K562 (cell line): ENCODE results near the gene HSD17B3. TPM values are rescaled to one million over a fixed set of nuclear protein-coding genes. Genes with fewer than 3 reads are reported as not detected.

Source experiments
- polyA plus RNA-seq, 8 experiments: library from polyadenylated mRNA; depleted of rRNA in 4 of 8; stranded (reverse) in 5 of 8; unstranded in 3 of 8; fragments of >200 nt; fragmentation: Nextera tagmentation in 2 of 8; fragmentation: Illumina TruSeq in 1 of 8; extraction: Ambion mirVana in 2 of 8; extraction: Trizol in 1 of 8; gene quantifications; 2 replicates each; pipeline versions ENCODE4 v1.2.1 to v1.2.3, GENCODE V29; 2011 to 2014; ENCODE audit warnings: inconsistent platforms in 1 of 8, missing spikeins in 1 of 8
- total RNA-seq, 7 experiments: library from RNA; depleted of rRNA in 6 of 7; stranded (reverse); fragments of >200 nt in 6 of 7; fragmentation: Illumina TruSeq in 2 of 7; extraction: Trizol in 2 of 7; gene quantifications; 2 replicates each; pipeline versions ENCODE4 v1.2.1 to v1.2.3, GENCODE V29; 2011 to 2021; ENCODE audit warnings: low replicate concordance in 1 of 7
- TF ChIP-seq, protein P1 (sequence below): sonication (generic); formaldehyde crosslinking; IDR thresholded peaks from 2 replicates; pipeline ENCODE4 v1.8.1; 2023; ENCODE audit warnings: missing genetic modification reagents, mild to moderate bottlenecking, borderline replicate concordance
- TF ChIP-seq, protein P2 (sequence below): fragments of 450-650 bp; formaldehyde crosslinking; IDR thresholded peaks from 2 replicates; pipeline ENCODE4 v1.4.0; 2020; ENCODE audit warnings: mild to moderate bottlenecking, moderate library complexity
- TF ChIP-seq, protein P3 (sequence below): fragments of 250-450 bp; sonication (Bioruptor Pico); IDR thresholded peaks from 2 replicates; pipeline ENCODE4 v1.4.0; 2020; ENCODE audit warnings: borderline replicate concordance

Gene HSD17B3
- total and polyA plus RNA-seq, 9 of the 15 experiments (the other 6 are each of a cell fraction or from before 2014, with no cell fraction given), result not detected

DNA sequence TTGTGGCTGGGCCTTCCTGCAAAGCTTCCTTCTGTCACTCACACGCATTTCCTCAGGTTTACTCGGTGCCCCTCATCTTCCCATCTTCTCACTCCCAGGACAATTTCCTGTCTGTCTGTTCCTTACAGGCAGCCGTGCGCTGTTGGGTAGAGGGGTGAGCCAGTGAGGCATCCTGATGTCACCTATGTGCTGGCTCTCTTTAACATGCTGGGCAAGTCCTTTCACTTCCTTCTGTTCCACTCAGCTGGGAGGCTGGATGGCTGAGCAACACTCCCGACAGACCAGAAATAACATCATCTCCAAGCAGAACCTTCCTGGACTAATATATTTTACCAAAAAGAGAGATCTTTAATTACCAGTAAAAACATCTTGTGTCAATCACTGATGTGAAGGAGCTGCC, 103.0 kb downstream of the HSD17B3 start (continued):
- TF ChIP-seq, protein P1, sequence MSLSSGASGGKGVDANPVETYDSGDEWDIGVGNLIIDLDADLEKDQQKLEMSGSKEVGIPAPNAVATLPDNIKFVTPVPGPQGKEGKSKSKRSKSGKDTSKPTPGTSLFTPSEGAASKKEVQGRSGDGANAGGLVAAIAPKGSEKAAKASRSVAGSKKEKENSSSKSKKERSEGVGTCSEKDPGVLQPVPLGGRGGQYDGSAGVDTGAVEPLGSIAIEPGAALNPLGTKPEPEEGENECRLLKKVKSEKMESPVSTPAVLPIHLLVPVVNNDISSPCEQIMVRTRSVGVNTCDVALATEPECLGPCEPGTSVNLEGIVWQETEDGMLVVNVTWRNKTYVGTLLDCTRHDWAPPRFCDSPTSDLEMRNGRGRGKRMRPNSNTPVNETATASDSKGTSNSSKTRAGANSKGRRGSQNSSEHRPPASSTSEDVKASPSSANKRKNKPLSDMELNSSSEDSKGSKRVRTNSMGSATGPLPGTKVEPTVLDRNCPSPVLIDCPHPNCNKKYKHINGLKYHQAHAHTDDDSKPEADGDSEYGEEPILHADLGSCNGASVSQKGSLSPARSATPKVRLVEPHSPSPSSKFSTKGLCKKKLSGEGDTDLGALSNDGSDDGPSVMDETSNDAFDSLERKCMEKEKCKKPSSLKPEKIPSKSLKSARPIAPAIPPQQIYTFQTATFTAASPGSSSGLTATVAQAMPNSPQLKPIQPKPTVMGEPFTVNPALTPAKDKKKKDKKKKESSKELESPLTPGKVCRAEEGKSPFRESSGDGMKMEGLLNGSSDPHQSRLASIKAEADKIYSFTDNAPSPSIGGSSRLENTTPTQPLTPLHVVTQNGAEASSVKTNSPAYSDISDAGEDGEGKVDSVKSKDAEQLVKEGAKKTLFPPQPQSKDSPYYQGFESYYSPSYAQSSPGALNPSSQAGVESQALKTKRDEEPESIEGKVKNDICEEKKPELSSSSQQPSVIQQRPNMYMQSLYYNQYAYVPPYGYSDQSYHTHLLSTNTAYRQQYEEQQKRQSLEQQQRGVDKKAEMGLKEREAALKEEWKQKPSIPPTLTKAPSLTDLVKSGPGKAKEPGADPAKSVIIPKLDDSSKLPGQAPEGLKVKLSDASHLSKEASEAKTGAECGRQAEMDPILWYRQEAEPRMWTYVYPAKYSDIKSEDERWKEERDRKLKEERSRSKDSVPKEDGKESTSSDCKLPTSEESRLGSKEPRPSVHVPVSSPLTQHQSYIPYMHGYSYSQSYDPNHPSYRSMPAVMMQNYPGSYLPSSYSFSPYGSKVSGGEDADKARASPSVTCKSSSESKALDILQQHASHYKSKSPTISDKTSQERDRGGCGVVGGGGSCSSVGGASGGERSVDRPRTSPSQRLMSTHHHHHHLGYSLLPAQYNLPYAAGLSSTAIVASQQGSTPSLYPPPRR (CRISPR knock-in tag), result no peak
- TF ChIP-seq, protein P2, sequence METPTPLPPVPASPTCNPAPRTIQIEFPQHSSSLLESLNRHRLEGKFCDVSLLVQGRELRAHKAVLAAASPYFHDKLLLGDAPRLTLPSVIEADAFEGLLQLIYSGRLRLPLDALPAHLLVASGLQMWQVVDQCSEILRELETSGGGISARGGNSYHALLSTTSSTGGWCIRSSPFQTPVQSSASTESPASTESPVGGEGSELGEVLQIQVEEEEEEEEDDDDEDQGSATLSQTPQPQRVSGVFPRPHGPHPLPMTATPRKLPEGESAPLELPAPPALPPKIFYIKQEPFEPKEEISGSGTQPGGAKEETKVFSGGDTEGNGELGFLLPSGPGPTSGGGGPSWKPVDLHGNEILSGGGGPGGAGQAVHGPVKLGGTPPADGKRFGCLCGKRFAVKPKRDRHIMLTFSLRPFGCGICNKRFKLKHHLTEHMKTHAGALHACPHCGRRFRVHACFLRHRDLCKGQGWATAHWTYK (CRISPR knock-in tag), result no peak
- TF ChIP-seq, protein P3, sequence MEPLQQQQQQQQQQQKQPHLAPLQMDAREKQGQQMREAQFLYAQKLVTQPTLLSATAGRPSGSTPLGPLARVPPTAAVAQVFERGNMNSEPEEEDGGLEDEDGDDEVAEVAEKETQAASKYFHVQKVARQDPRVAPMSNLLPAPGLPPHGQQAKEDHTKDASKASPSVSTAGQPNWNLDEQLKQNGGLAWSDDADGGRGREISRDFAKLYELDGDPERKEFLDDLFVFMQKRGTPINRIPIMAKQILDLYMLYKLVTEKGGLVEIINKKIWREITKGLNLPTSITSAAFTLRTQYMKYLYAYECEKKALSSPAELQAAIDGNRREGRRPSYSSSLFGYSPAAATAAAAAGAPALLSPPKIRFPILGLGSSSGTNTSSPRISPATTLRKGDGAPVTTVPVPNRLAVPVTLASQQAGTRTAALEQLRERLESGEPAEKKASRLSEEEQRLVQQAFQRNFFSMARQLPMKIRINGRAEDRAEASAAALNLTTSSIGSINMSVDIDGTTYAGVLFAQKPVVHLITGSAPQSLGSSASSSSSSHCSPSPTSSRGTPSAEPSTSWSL (CRISPR knock-in tag), result no peak
- TF ChIP-seq, all 486 proteins: peak for 0
